PC-3 (cell line): ENCODE measurements around the gene HTR1D.

ENCODE experiments used
- EZH2 ChIP-seq: fragments of 300-600 bp; sonication (generic); IDR thresholded peaks from one replicate; pipeline ENCODE4 v1.6.1; 2017; ENCODE audit warnings: antibody characterized with exemption, mild to moderate bottlenecking, low read length; ENCODE audit not compliant: unreplicated experiment
- EZH2phosphoT487 ChIP-seq: fragments of 300-600 bp; sonication (generic); IDR thresholded peaks from 2 replicates; pipeline ENCODE4 v1.6.1; 2018; ENCODE audit warnings: mild to moderate bottlenecking, antibody characterized with exemption, low read length, borderline replicate concordance
- TF ChIP-seq, protein P1 (sequence below): fragments of 300-600 bp; sonication (generic); conservative IDR thresholded peaks from 2 replicates; pipeline ENCODE4 v1.5.1; 2017; ENCODE audit warnings: antibody characterized with exemption, low read depth, mild to moderate bottlenecking, low read length

DNA sequence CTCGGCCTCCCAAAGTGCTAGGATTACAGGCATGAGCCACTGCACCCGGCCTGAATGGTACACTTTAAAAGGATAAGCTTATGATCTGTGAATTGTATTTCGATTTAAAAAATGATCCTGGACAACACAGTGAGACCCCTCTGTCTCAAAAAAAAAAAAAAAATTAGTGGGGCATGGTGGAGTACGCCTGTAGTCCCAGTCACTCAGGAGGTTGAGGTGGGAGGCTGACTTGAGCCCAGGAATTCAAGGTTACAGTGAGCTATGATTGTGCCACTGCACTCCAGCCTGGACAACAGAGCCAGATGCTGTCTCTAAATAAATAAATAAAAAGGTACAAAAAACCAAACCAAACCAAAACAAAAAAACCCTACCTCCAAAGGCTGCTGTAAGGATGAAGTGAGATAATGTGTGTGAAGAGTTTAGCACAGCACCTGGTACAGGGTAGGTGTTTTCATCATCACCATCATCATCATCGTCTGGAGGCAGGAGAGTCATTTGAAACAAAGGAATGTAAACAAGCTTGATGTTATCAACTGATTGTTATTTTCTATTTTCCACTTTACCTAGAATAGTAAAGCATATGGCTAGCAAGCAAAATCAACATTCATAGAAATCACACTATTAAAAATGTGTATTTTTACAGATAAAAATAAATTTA, 22.5 kb upstream of the HTR1D start:
- TF ChIP-seq EZH2 (no peak), EZH2phosphoT487 (no peak)
- TF ChIP-seq, protein P1, sequence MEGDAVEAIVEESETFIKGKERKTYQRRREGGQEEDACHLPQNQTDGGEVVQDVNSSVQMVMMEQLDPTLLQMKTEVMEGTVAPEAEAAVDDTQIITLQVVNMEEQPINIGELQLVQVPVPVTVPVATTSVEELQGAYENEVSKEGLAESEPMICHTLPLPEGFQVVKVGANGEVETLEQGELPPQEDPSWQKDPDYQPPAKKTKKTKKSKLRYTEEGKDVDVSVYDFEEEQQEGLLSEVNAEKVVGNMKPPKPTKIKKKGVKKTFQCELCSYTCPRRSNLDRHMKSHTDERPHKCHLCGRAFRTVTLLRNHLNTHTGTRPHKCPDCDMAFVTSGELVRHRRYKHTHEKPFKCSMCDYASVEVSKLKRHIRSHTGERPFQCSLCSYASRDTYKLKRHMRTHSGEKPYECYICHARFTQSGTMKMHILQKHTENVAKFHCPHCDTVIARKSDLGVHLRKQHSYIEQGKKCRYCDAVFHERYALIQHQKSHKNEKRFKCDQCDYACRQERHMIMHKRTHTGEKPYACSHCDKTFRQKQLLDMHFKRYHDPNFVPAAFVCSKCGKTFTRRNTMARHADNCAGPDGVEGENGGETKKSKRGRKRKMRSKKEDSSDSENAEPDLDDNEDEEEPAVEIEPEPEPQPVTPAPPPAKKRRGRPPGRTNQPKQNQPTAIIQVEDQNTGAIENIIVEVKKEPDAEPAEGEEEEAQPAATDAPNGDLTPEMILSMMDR, result no peak
